Type B pancreatic cell (in vitro differentiated cells): Measurements from ENCODE around the gene FAAP20. TPM values are rescaled to one million over a fixed set of nuclear protein-coding genes. Genes with fewer than 3 reads are reported as not detected.

ENCODE experiments used
- DNase-seq: peaks from one replicate; pipeline ENCODE4 v3.0.0; 2021; ENCODE audit warnings: mixed read lengths; ENCODE audit not compliant: unreplicated experiment; ENCODE audit errors: extremely low spot score
- H3K27ac Mint-ChIP-seq: 2 replicates; pipeline ENCODE4 v1.8.0; 2021; ENCODE audit warnings: mild to moderate bottlenecking, mixed read lengths
- H3K27me3 Mint-ChIP-seq: 2 replicates; pipeline ENCODE4 v1.8.0; 2021; ENCODE audit warnings: mixed read lengths
- H3K36me3 Mint-ChIP-seq: 2 replicates; pipeline ENCODE4 v1.8.0; 2021; ENCODE audit warnings: mixed read lengths
- H3K4me1 Mint-ChIP-seq: one replicate; pipeline ENCODE4 v1.8.0; 2021; ENCODE audit warnings: mixed read lengths; ENCODE audit not compliant: unreplicated experiment
- H3K4me3 Mint-ChIP-seq: 2 replicates; pipeline ENCODE4 v1.8.0; 2021; ENCODE audit warnings: mild to moderate bottlenecking, mixed read lengths
- H3K9me3 Mint-ChIP-seq: 2 replicates; pipeline ENCODE4 v1.8.0; 2021; ENCODE audit warnings: mixed read lengths
- total RNA-seq: library from RNA; stranded (reverse); gene quantifications from 2 replicates; pipeline ENCODE4 v1.2.1, GENCODE V29; 2021; ENCODE audit warnings: low replicate concordance
- TF ChIP-seq, protein P1 (sequence below): fragments of 200-600 bp; sonication (generic); conservative IDR thresholded peaks from 2 replicates; pipeline ENCODE4 v1.5.0; 2021; ENCODE audit warnings: antibody characterized with exemption, mild to moderate bottlenecking

FAAP20 gene
- total RNA-seq, 1 donor from 2014 or later: 73.8 TPM

DNA sequence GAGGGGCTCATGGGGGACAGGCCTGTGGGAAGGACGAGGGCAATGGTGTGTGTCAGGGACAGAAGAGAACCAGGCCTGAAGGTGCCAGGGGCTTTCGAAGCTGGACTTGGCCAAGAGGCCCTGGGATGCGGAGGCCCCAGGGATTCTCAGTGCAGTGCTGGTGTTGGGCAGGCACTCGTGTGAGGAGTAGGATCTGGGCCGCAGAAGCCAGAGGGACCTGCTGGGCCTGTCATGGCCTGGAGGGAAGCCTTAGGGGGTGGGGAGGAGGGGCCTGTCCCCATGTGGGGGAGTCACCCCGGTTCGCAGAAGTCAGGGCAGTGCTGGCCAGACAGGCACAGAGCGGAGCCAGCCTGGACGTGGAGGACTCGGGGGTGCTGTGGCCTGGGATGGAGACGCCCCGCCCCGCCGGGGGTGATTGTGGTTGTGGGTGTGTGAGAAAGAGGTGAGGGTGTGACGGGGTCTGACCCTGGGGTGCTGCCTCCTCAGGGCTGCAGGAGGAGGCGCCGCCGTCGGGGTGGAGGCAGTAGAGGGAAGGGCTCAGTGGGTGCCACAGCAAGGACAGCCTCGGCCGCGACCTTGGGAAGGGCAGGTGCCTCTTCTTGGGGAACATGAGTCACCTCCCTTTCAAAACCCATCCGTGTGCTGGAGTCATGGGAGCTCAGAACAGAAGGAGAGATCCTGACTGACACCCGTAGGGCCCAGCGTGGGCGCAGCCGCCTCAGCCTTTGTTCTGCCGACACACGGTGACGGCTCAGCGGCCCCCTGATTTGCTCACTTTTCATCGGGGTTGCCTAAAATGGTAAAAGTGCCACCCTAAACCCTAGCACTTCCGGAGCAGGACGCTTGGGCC lies 33.9 kb downstream of the FAAP20 start:
- H3K27ac Mint-ChIP-seq: peak overlapping the region; percentile 11
- H3K4me1 Mint-ChIP-seq: no peaks in the 10 kb centered on the region
- no peak for DNase-seq
- peaks cover 9% of the 10 kb centered on the region for H3K36me3 Mint-ChIP-seq
- peaks cover 4% of the 10 kb centered on the region for H3K9me3 Mint-ChIP-seq
- TF ChIP-seq, protein P1, sequence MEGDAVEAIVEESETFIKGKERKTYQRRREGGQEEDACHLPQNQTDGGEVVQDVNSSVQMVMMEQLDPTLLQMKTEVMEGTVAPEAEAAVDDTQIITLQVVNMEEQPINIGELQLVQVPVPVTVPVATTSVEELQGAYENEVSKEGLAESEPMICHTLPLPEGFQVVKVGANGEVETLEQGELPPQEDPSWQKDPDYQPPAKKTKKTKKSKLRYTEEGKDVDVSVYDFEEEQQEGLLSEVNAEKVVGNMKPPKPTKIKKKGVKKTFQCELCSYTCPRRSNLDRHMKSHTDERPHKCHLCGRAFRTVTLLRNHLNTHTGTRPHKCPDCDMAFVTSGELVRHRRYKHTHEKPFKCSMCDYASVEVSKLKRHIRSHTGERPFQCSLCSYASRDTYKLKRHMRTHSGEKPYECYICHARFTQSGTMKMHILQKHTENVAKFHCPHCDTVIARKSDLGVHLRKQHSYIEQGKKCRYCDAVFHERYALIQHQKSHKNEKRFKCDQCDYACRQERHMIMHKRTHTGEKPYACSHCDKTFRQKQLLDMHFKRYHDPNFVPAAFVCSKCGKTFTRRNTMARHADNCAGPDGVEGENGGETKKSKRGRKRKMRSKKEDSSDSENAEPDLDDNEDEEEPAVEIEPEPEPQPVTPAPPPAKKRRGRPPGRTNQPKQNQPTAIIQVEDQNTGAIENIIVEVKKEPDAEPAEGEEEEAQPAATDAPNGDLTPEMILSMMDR: no peak
- no peak overlapping the region for H3K4me3 Mint-ChIP-seq
- H3K27me3 Mint-ChIP-seq: no peaks in the 10 kb centered on the region

DNA sequence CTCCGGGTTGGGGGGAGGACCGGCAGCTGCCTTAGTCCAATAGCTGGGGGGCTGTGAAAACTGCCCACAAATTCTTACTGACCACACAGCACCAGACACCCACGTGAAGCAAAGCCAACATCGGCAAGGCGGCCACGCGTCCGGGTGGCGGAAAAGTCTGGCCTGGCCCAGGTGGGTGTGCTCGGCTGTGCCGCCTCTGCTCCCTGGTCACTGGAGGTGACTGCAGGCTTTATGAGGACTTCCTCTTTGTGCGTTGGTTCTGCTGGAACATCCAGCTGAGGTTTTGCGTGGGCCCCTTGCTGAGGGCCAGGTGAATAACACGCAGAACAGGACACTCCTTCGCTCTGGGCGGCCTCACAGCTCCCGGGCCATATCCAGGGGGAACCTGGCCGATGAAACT lies 35.4 kb downstream of the FAAP20 start:
- H3K4me1 Mint-ChIP-seq: no peaks in the 10 kb centered on the region
- TF ChIP-seq, protein P1: no peak
- peaks cover 9% of the 10 kb centered on the region for H3K9me3 Mint-ChIP-seq
- no peaks in the 10 kb centered on the region for H3K27me3 Mint-ChIP-seq
- DNase-seq: no peak
- peaks cover 17% of the 10 kb centered on the region for H3K36me3 Mint-ChIP-seq
- no peak overlapping the region for H3K4me3 Mint-ChIP-seq
- no peak overlapping the region for H3K27ac Mint-ChIP-seq

GRCh38 chr1:2158272-2158671 lies 36.3 kb downstream of the FAAP20 start:
- Mint-ChIP-seq H3K9me3 (peaks cover 9% of the 10 kb centered on the region), H3K27me3 (no peaks in the 10 kb centered on the region), H3K4me3 (no peak overlapping the region), H3K4me1 (no peaks in the 10 kb centered on the region), H3K27ac (no peak overlapping the region), H3K36me3 (peaks cover 16% of the 10 kb centered on the region)
- TF ChIP-seq, protein P1: no peak
- no peak for DNase-seq

- Mint-ChIP-seq H3K27me3 (no peaks in the 10 kb centered on the region), H3K9me3 (peaks cover 7% of the 10 kb centered on the region), H3K27ac (no peak overlapping the region), H3K4me1 (no peaks in the 10 kb centered on the region), H3K4me3 (no peak overlapping the region), H3K36me3 (peaks cover 12% of the 10 kb centered on the region)
- TF ChIP-seq, protein P1: no peak
- DNase-seq: no peak
Measured at GRCh38 chr1:2157856-2158255, 36.7 kb downstream of the FAAP20 start.

DNA sequence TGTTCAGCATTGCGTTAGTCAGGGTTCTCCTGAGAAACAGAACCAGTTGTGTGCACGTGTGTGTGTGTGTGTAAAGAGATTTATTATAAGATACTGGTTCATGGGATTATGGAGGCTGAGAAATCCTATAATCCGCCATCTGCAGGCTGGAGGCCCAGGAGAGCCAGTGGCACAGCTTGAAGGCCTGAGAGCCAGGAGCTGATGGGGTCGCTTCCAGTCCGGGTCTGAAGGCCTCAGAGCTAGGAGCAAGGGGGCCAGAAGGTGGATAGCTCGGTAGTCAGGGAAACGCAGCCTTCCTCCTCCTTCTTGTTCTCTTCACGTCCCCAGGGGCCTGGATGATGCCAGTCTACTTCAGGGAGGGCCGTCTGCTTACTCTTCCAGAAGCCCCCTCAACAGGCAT lies 37.7 kb downstream of the FAAP20 start:
- TF ChIP-seq, protein P1: no peak
- Mint-ChIP-seq H3K4me1 (no peaks in the 10 kb centered on the region), H3K27ac (no peak overlapping the region), H3K27me3 (no peaks in the 10 kb centered on the region), H3K4me3 (no peak overlapping the region), H3K9me3 (peaks cover 6% of the 10 kb centered on the region), H3K36me3 (peaks cover 11% of the 10 kb centered on the region)
- no peak for DNase-seq
